Measurements from ENCODE around the gene HOXB9.

Gene HOXB9

DNA sequence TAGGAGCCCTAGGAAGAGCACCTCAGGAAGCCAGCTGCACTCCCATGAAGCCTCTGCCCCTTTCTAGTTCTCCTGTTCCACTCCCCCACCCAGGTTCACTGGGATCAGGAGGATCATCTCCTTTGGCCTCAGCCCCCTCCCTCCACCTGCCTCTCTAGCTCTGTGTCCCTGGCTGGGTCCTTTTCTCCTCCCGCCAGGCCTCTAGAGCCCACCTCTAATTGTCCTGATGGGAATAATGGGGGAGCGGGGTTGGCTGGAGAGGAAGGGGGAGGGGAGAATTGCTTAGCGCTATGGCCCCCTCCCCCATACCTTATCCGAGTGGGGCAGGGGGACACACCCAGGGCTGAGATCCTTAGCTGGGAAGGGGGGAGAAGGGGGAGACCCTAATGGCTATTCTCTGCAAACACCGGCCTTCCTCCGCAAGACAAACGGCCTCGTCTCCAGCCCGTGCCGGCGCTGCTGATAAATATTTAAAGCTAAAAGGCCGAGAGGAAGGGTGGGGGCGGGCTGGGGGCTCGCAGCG is 16.3 kb downstream of the HOXB9 start:
- DNase-seq, result no peak

DNA sequence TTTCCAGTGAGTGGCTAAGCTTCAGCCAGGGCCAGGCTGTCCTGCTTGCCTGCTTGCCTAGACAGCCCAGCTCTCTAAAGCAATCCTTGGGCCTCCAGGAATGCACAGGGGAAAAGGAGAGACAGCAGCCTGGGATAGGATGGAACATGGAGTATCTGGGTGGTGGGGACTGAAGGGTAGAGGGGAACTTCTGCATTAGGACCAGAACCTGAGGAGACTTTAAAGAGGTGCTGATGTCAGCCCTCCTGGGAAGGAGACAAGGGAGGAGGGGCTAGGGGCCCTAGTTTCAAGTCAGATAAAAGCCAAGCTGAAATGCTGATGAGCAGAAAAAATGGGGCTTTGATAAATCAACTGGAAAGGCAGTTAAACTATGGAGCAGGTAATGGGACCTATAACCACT is 17.1 kb downstream of the HOXB9 start:
- DNase-seq, result no peak

DNA sequence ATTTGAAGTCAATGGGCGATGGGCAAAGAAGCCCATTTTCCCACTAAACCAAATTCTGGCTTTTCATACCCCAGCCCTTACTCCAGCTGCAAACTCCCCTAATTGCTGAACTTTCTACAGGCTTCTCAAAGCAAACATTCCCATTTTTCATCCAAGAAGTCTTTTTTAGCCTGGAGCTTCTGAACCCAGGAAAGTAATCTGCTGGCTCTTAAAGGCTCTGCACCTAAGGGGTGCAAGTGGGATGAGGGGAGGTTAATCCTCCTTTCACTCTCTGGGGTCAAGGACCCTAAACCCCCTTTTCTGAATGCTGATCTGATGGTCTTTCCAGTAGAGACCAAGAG is 17.7 kb downstream of the HOXB9 start:
- DNase-seq, result no peak

DNA sequence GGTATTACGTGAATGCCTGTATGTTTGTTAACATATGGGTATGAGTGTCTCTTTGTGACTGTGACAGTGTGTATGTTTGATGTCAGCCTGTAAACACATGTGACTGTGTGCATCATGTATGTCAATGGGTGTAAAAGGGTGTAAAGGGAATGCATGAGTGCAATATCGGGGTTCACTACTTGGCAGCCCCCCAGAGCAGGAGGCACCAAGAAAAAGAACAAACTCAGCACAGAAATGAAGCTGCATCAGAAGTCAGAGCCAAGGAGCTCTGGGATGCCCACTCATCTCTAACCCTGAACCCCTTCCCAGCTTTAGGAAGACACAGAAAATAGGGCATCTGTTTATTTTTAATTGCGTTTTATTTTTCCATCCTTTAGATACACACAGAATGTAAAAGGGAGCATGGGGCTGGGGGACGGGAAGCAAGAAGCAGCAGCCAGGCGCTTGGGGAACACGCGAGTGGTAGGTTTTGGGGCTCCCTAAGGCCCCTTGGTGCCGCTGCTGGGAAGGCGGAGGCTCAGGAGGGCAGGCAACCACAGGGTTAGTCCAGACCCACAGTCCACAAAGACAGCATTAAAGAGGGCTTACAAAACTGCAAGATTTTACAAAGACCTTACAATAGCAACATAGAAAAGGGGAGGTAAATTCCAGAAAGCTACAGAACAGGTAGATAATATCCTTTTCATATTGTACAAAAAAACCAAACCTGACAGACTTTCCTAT is 19.1 kb downstream of the HOXB9 start:
- DNase-seq, result no peak

DNA sequence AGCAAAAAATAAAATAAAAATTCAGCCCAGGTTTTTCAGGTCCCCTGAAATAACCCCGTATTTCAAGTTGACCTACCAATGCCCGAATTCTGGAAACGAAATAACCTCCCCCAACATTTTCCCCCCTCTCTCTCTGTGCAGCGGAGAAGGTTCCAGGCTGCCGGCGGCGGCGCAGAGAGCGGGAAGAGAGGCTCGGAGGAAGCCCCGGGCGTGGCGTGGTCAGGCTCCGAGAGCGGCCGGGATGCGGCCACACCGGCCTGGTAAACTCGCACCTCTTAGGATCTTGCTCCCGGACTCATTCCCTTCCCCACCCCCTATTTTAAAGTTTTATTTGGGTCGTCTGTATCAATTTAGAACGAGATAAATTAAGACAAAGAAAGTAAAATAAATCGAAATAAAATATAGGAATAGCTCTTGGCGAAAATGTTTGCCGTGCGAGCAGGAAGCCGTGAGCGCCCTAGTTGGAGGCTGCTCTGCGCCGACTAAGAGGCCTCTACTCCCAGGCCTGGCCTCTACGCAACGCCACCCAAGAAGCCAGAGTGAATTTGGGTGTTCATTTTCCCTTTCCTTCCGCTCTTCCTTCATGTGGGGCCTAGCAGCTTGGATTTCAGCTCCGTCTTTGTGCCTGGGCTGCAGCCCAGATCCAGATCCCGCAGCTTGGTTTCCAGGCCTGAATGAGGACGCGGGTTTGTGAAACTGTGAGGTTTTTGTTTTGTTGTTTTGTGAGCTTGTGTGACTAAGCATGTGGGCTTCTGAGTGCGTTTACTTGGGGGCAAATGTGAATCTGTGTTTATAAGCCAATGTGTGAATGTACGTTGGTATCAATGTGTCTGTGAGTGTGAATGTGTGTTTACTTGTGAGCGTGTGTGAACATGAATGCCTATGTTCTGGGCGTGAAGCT is 19.9 kb downstream of the HOXB9 start:
- no peak for DNase-seq

DNA sequence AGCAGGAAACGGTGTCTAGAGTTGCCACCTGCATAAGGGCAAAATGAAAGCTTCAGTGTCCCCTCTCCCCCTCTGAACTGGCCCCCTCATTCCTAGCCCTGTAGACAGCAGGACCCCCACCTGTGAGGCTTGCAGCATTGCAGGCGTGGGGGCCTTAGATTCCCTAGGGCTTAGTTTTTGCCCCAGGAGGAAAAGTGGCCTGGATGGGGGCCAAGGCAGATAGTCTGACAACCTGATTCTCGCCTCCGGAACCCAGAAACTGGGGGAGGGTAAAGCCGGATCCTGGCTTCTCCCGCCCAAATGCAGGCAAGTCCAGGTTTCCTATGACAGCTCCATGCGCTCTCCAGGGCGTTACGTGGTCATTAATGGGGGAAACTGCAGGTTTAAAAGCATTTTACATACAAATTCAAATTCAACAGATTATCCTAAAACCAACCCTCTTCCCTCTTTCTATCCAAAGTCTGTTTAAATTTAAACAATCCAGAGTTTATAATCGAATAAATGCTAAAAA is 20.7 kb downstream of the HOXB9 start:
- DNase-seq, result no peak

DNA sequence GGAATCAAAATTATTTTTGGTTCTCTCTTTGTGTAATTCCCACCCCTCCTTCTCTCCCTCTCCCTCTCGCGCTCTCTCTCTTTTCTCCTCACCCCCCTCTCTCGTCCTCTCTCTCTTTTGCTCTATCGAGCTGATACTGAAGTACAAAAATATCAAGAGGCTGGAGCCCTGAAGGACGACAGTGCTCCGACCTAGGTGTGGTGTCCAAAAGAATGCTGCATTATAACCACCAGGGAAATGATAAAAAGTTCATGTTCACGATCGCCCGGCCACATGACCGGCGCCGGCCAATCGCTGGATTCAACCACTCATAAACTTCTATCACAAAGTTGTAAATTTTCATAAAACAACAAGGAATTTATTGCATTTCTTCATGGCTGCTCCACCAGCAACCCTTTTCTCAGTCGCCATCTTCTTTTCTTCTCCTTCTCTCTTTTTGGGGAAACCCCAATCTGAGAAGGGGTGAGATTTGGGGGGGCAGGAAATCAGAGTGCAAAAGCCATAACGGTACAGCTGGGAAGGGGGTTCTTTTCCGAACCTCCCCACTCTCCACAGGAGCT is 21.3 kb downstream of the HOXB9 start, which contains the start of gene HOXB6:
Gene HOXB6, minus strand, starts transcription at position 217 of the 560 bp plus-strand sequence. CDS start 6,836 bp downstream, outside the sequence.
- DNase-seq, result no peak

DNA sequence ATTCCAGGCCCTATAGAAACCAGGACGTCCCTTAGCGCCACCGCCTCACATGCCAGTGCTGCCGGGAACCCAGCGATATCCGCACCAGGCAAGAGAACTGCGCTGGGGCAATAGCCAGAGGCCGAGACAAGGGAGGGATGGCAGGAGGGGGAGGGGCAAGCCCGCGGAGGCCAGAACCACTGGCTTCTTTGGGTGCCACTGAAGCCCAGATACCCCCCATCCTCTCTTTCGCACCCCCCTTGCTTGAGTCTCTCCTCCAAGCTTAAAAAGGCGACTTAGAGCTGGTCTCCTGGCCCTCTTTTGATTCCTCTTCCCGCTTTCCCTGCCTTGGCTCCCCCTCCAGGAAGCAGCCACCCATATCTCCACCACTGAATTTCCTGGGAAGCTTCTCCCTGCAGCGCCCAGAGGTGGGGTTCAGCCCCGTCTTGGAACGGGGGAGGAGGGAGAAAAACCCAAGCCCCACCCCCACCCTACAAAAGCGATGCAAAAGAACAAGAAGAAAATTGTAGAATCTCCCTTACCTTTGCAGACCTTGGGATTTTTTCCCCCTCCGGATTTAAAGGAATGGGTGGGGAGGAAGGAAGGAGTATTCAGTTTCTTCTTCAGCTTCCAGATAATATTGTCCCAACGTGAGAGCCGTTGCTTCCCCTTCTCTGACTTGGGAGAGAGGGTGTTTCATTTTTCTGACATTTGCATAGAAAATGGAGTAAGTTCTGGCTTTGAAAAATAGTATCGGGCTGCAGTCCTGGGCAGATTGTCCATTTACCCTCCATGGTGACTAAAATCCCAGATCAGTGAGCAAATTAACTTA is 22.0 kb downstream of the HOXB9 start:
- no peak for DNase-seq

DNA sequence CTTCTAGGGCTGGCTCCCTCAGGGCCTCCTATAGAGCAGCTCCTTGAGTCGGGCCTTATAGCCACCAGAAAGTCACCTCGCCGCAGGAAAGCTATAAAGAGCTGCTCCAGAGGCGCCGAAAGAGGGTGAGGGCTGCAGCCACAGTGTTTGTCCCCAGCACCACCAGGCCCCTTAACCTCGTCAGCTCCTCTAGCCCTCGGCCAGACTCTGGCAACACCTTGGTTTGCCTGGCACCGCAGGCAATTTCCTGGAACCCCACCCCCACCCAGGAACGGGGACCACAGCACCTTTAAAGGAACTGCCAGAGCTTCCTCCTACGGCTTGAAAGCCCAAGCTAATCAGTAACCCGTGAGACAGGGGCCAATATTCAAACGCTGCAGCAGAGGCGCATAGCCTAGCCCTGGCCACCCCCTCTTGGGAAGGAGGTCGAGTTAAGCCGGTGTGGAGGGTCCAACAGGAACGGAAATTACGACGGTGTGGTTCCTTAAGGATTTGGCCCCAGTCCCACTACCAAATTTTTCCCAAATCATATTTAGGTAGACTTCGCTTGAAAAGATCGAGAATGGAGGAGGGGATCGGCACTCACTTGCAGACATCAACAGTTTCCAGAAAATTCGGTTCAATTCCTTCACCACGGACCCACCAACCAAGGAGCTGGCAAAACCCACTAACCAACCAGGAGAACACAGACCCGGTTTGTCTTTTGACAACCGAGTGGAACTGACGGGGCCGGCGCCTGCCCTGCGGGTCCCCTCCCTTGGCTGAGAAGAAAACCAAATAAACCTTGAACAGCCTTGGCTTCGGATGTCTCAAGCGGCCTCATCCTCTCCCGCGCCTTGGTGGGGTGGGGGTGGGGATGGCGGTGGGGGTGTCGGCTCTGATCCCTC is 24.4 kb downstream of the HOXB9 start:
- no peak for DNase-seq

DNA sequence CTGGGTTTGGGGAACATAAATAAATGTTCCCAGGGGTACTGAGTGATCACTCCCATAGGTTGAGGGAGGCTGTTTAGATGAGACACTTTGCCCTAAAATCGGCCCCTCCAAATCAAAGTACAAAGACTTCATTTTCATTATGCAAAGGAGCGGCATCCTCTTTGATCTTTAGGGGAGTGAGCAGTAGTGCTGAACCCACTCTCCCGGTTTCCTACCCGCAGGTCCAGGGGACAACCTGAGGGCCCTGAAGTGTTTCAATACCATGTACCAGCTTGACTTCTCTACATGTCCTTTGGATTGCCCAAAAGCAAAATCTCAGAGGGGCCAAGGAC is 25.0 kb downstream of the HOXB9 start:
- DNase-seq, result no peak

DNA sequence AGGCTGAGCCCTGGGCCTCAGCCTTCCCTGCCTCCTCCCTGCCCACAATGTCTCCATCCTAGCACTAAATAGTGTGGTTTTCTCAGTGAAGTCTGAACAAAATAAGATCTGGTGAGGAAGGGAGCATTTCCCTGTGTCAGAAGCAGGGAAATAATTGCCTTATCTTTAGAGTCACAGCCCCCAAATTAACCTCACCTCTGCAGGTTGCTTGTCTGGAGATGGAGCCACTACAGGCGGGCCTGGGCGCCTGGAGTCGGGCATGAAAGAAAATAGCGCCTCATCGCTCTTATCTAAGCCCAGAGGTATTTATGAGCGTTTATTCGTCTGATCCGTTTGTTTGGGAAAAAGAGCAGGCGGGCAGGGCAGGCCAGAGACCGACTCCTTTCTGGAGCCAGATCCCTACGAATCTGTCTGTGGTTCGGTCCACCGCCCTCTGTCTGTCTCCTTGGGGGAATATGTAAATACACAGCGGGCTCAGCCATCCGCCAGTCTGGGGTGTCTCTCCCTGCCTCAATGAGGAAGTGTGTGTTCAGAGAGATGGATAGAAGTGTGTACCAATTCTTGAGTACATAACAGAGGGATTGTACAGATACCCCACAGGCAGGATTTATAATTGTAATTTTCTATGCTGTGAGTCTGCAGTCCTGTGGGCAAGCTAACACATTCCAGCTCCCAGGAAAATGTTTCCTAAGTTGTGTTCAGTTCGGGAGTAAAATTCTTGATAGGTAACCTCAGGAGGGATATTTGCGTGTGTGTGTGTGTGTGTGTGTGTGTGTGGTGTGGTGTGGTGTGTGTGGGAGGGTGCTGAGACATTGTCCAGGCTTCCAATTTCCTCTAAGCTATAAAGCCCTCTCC is 25.7 kb downstream of the HOXB9 start:
- DNase-seq, result no peak

DNA sequence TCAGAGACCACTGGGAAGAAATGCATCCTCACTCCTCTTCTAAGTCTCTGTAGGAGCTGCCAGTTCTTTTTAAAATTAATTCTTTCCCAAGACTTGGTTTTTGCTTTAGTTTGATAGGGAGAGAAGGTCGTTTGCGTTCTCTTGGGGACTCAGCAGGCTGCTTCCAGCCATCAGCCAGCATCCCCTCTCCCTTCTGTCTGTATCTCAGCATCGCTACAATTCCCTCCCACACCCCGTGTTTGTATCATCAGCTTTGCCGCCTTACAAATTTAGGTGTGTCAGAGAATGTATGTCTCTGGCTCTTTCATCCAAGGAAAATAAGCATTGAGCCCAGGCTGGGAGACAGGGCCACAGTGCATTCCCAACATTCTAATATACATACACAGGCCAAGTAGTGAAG is 26.8 kb downstream of the HOXB9 start:
- no peak for DNase-seq

DNA sequence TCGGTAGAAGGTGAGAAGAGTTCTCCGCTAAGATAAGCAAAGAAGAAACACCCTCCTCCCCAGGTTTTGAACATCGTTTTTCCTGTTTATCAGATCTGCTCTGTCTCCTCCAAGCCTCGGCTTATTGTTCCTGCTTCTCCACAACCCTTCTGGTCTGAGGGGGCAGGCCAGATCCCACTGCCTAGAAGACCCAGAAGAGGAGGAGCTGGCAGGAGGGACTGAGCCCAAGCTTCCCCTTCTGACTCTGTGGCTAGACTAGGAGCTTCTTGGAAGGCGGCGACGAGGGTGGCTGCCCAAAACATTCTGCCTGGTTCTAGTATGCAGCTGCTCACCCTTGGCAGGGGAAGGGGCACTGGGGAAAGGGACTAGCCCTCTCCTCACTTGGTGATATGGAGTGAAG is 27.4 kb downstream of the HOXB9 start:
- DNase-seq, result no peak

DNA sequence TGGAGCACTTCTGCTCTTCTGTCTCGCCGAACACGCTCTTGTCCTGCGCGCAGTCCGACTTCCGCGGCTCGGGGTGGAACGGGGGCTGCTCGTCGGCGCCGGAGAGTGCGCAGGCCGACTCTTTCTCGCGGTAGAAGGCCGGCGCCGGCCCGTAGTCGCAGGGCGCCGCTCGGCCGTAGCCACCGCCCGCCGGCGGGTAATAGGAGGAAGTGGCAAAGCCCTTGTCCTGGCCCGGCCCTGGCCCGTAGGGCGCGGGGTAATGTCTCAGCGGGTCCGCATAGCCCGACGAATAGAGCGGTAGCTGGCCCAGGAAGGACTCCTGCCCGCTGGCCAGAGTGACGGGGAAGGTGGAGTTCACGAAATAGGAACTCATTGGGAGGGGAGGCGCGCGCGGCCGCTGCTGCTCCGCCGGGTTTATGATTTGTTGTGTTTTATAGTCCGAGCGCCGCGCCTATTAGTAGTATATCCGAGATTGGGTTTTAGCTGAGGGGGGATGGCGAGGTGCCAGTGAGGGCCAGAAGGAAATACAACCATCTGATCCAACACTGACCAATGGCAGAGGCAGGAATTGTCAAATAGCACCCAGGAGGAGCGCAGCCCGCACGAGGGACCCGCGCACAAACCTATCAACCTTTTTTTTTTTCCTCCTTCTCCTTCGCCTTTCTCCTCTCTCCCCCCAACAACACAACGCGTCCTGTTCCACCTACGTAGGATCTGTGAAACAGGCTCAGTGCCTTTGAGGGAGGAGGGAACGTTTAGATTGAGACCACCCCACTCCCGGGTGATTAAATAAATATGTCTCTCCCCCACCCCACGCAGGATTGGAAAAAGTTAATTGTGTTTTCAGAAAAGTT is 28.2 kb downstream of the HOXB9 start:
- peak; percentile 42 for DNase-seq

DNA sequence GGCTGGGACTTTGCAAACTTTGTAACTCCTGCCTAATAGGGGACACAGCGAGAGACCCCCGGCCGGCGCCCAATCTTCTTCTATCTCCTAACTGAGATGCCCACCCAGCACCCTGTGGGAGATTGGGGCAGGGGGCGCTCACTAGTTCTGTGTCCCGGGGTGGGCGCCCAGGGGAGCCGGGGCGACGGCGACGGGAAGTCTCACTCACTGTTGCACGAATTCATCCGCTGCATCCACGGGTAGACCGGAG is 28.7 kb downstream of the HOXB9 start:
- DNase-seq, result no peak

DNA sequence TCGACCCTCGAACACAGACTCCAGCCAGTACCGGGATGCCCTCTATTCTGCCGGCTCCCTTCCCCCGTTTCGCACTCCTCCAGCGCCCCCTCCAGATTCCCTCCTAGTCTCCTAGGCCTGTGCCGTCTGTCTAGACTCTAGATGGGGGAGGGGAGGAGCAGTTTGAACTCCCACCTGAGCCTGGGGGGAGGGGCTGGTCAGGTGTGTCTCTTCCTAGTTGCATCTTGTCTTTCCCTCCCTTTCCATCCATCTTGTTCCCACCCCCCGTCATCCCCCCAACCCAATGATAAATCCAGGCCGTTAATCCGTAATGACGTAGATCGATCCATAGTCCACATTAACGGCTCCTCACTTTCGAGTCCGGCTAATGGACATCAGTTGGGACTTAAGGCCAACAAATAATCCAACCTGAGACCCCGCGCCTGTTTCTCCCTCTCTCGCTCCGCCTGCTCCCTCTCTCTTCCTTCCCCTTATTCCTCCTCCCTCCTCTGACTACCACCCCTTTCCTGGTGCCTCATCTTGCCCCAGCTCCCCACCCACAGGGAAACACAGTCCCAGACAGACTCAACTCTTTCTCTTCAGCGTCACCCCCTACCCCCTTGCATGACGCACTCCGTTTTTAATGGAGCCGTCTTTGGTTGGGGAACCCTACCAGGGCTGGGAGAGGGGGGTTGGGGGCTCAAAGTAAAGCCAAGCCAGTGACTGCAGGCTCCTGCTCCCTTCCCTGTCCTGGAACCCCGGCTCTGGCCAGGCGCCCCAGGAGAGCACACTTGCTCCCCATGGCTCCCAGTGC is 29.2 kb downstream of the HOXB9 start:
- no peak for DNase-seq

DNA sequence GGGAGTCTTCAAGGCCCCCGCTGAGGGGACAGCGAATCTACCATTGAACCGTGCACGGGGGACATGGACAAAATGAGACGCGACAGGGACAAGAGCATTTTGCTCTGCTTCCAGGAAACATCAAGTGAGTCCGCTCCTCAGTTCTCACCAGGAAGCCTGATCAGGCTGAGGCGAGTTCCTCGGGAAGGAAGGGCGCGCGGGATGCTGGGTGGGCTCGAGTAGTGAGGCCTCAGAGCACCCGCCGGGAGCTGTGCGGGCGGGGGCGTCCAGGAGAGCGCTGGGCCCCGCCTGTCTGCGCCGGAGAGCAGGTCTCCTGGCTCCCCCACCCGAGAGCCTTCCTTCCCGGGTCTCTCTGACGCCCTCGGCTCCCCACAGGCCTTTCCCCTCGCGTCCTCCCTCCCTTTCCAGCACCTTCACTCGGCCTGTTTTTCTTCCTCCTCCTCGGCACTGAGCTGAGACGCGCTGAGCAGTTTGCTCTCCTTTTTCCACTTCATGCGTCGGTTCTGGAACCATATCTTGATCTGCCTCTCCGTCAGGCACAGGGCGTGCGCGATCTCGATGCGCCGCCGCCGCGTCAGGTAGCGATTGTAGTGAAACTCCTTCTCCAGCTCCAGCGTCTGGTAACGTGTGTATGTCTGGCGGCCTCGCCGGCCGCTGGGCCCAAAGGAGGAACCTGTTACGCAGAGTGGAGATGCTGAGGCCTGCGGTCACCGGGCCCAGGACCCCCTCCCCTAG is 30.0 kb downstream of the HOXB9 start:
- peak; percentile 49 for DNase-seq

DNA sequence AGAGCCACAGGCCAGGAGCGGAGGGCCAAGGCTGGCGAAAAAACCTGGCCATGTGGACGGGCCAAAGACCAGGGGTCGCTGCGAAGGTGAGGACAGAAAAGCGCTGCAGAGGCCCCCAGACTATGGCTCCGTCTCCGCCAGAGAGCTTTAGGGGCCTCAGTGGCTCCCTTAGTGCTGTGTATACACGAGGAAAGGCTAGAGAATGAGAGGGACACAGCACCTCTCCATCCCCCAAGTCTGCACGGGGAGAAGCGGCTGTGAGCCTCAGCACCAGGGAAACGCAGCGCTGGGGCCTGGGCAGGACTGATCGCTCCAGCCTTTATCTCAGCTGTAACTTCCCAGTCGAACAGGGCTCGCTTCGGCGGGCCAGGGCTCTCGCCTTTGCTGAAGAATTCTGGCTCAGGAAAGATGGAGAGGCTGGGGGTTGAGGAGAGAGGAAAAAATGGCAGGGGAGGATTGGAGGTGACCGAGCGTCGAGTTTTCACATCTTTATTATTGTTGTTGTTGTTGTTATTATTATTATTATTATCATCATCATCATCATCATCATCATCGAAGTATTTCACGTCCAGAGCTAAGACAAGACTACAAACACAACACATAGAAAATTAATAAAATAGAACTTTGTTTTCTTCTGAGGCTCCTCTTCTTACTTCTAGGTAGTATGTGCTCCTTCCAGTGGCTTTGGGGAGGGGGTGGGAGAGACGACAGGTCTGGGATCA is 30.7 kb downstream of the HOXB9 start:
- no peak for DNase-seq
